Raji (cell line): Measurements from ENCODE around the gene C9orf78.
A peak's percentile ranks its signal among the peaks of the same experiment; 100 is the strongest.

Experiments
- POLR2A ChIP-seq: IDR thresholded peaks from 2 replicates; pipeline ENCODE4 v1.6.1; 2011; ENCODE audit warnings: low read depth, low read length, control low read depth; ENCODE audit not compliant: insufficient read depth

Gene C9orf78

GRCh38 chr9:129838707-129839259 is 3.7 kb upstream of the C9orf78 start:
- no peak for TF ChIP-seq POLR2A

GRCh38 chr9:129836311-129837007 is 1.4 kb upstream of the C9orf78 start:
- no peak for TF ChIP-seq POLR2A

- TF ChIP-seq POLR2A, result no peak
These were observed 767 bp upstream of the C9orf78 start for GRCh38 chr9:129835860-129836223.

- TF ChIP-seq POLR2A, result no peak
These were observed 467 bp downstream of the C9orf78 start for GRCh38 chr9:129834489-129835127.

- TF ChIP-seq POLR2A, result no peak
These were observed 2.1 kb downstream of the C9orf78 start for GRCh38 chr9:129832982-129833381.

GRCh38 chr9:129828969-129829368 is 6.1 kb downstream of the C9orf78 start:
- no peak for TF ChIP-seq POLR2A

GRCh38 chr9:129828051-129828450 is 7.0 kb downstream of the C9orf78 start:
- TF ChIP-seq POLR2A, result no peak

GRCh38 chr9:129826759-129827158 is 8.3 kb downstream of the C9orf78 start:
- no peak for TF ChIP-seq POLR2A

GRCh38 chr9:129826344-129826743 is 8.7 kb downstream of the C9orf78 start:
- no peak for TF ChIP-seq POLR2A

- TF ChIP-seq POLR2A, result peak; percentile 90
These were observed 11.0 kb downstream of the C9orf78 start, which contains the start of gene TOR1A for GRCh38 chr9:129823935-129824601. TSS of gene TOR1A (minus strand) at chr9:129824136. CDS start at chr9:129824085, 51 bp downstream.

GRCh38 chr9:129823542-129823934 is 11.5 kb downstream of the C9orf78 start:
- no peak for TF ChIP-seq POLR2A

- TF ChIP-seq POLR2A, result peak; percentile 31; the same call in 1 of the 2 replicates
These were observed 12.1 kb downstream of the C9orf78 start for GRCh38 chr9:129822898-129823541.

- no peak for TF ChIP-seq POLR2A
These were observed 18.3 kb downstream of the C9orf78 start for GRCh38 chr9:129816501-129817435.

- no peak for TF ChIP-seq POLR2A
These were observed 19.8 kb downstream of the C9orf78 start for GRCh38 chr9:129815278-129815677.

GRCh38 chr9:129814432-129815223 is 20.4 kb downstream of the C9orf78 start:
- no peak for TF ChIP-seq POLR2A
